ENCODE measurements around the gene FOXP1.

FOXP1 gene

DNA sequence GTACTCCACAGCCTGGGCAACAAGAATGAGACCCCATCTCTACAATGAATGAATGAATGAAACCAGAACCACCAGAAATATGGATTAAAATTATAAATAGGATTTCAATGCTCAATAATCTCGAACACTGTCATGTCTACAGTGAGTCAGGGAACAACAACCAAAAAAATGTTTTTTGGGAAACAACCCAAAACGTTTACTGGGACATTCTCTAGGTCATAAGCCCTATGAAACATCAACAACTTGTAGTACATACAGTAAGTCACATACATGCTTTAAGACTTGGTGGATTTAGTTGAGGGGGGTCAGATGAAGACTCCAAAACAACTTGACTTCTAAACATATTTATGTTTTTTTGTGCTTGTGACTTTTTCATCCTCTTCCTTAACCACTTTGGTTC lies 511.2 kb downstream of the FOXP1 start:
- TF ChIP-seq FOXP2 (optimal IDR thresholded peaks at IDR 0.05; ENCODE audit: borderline replicate concordance, extremely low read depth, extremely low read length, insufficient read depth) (no peak), SIN3A (IDR thresholded peaks at IDR 0.05; ENCODE audit: borderline replicate concordance, insufficient read depth, low read length) (no peak), POLR2AphosphoS5 (IDR thresholded peaks at IDR 0.05; ENCODE audit: low read depth, low read length) (no peak), TAF1 (IDR thresholded peaks at IDR 0.05; ENCODE audit: borderline replicate concordance, insufficient read depth, low read length) (no peak)
- TF ChIP-seq, protein P1, sequence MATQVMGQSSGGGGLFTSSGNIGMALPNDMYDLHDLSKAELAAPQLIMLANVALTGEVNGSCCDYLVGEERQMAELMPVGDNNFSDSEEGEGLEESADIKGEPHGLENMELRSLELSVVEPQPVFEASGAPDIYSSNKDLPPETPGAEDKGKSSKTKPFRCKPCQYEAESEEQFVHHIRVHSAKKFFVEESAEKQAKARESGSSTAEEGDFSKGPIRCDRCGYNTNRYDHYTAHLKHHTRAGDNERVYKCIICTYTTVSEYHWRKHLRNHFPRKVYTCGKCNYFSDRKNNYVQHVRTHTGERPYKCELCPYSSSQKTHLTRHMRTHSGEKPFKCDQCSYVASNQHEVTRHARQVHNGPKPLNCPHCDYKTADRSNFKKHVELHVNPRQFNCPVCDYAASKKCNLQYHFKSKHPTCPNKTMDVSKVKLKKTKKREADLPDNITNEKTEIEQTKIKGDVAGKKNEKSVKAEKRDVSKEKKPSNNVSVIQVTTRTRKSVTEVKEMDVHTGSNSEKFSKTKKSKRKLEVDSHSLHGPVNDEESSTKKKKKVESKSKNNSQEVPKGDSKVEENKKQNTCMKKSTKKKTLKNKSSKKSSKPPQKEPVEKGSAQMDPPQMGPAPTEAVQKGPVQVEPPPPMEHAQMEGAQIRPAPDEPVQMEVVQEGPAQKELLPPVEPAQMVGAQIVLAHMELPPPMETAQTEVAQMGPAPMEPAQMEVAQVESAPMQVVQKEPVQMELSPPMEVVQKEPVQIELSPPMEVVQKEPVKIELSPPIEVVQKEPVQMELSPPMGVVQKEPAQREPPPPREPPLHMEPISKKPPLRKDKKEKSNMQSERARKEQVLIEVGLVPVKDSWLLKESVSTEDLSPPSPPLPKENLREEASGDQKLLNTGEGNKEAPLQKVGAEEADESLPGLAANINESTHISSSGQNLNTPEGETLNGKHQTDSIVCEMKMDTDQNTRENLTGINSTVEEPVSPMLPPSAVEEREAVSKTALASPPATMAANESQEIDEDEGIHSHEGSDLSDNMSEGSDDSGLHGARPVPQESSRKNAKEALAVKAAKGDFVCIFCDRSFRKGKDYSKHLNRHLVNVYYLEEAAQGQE (IDR thresholded peaks at IDR 0.05; ENCODE audit: insufficient read depth in 1 of 2, low read depth in 2 of 2, low read length in 2 of 2) = no peak

DNA sequence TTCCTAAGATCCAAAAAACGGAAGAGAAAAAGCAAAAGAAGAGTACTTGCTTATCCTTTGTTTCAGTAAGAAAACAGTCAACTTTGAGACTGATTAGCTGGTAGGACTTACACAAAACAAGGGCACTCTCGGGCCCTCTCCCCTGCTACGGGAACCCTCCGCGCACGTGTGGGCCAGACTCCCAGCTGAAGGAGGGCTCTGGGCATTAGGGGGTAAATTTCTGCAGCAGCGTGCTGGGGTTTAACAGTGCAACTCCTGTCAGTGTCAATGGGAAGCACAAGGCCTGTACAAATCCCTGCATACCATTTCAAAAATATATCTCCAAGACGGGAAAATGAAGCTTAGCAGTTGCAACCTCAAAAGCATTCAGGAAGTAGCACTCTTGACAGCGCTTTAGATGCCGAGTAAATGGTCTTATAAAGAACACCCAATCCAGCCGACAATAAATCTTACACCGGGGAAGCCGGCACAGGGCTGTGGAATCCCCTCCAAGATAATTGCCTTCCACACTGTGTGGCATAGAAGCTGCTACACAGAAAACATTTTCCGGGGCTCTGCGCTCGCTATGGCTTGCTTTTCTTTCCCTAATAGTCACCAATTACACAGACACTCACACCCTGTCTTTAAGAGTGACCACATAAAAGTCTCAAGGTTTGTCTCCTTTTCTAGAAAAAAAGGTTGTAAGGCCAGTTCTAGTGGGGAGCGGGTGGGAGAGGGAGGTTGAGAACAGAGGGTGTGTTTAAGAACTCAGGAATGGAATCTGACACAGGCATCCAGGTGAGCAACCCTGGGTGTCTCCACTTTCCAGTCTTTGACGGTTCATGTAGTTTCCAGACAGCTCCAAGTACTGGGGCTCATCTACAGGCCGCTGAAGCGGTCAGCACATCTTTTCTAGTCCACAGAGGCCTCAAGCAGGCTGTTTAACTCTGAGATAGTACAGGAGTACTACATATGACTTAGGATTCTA lies 512.7 kb downstream of the FOXP1 start:
- TF ChIP-seq, protein P1 (IDR thresholded peaks at IDR 0.05; ENCODE audit: insufficient read depth in 1 of 2, low read depth in 2 of 2, low read length in 2 of 2) = no peak
- TF ChIP-seq POLR2AphosphoS5 (IDR thresholded peaks at IDR 0.05; ENCODE audit: low read depth, low read length) = no peak
- TF ChIP-seq FOXP2 (optimal IDR thresholded peaks at IDR 0.05; ENCODE audit: borderline replicate concordance, extremely low read depth, extremely low read length, insufficient read depth) = no peak
- no peak for TF ChIP-seq TAF1 (IDR thresholded peaks at IDR 0.05; ENCODE audit: borderline replicate concordance, insufficient read depth, low read length)
- no peak for TF ChIP-seq SIN3A (IDR thresholded peaks at IDR 0.05; ENCODE audit: borderline replicate concordance, insufficient read depth, low read length)

DNA sequence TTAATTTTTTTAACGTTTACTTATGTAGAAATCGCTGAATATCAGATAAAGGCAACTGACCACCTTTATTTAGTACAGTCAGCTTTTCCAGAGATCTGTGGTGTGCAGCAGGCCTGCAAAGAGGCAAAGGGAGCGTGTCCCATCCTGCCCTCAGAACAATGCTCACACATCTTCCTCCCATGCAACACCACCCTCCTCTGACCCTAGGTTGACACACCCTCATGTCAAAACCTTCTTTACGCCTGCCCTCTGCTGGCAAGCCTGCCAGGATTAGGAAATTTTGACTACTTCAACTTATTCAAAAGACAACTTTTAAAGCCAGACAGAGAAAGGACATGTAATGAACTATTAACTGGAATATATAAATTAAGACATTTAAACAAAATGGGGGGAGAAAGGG lies 513.7 kb downstream of the FOXP1 start:
- TF ChIP-seq FOXP2 (optimal IDR thresholded peaks at IDR 0.05; ENCODE audit: borderline replicate concordance, extremely low read depth, extremely low read length, insufficient read depth) (peak; percentile 32), SIN3A (IDR thresholded peaks at IDR 0.05; ENCODE audit: borderline replicate concordance, insufficient read depth, low read length) (no peak)

DNA sequence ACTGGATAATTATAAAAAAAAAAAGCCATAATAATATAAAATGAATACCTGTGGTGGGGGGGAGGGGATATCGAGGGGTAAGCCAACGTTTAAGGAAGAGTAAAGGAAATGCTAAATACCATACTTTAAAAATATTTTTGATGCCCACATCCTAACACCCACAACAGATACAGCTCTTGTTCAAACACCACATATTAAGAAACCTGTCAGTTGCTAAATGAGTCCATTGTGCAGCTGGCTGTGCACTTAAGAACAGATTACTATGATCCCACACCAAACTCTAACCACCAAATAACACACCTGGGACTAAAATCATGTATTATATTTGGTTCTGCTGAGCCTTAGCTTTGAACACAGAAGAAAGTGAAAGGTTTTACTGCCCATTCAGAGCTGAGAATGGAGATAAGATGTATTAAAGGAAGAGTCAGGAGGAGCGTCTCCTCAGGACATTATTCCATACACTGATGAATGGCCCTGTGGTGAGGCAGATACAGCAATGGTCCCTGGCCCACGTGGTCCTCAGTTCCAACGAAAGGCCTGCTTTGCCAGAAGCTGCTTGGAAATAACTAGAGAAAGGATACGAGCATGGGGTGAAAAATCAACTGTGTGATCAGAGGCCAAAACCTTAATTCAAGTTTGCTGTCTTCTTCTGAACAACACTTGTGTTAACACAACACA lies 515.4 kb downstream of the FOXP1 start:
- no peak for TF ChIP-seq SIN3A (IDR thresholded peaks at IDR 0.05; ENCODE audit: borderline replicate concordance, insufficient read depth, low read length)
- no peak for TF ChIP-seq POLR2AphosphoS5 (IDR thresholded peaks at IDR 0.05; ENCODE audit: low read depth, low read length)
- TF ChIP-seq, protein P1 (IDR thresholded peaks at IDR 0.05; ENCODE audit: insufficient read depth in 1 of 2, low read depth in 2 of 2, low read length in 2 of 2) = no peak
- TF ChIP-seq FOXP2 (optimal IDR thresholded peaks at IDR 0.05; ENCODE audit: borderline replicate concordance, extremely low read depth, extremely low read length, insufficient read depth) = no peak
- TF ChIP-seq TAF1 (IDR thresholded peaks at IDR 0.05; ENCODE audit: borderline replicate concordance, insufficient read depth, low read length) = no peak

DNA sequence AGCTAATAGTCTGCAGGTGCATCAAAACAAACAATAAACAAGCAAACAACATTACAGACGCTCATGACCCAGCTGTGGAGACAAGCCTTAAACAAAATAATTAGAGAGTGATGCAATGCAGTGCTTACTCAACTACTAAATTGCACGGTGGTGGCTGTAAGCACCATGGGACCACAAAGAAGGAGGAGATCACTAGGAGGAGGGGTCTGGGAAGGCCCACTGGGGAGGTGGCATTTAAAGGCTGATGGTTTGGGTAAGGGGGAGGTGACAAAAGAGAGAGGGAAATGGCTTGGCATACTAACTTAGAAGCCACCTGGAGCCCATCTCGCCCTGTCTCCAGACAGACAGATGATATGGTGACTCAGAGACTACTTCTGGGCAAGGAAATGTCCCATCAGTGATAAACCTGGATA lies 516.7 kb downstream of the FOXP1 start:
- peak; percentile 21 for TF ChIP-seq FOXP2 (optimal IDR thresholded peaks at IDR 0.05; ENCODE audit: borderline replicate concordance, extremely low read depth, extremely low read length, insufficient read depth)
- no peak for TF ChIP-seq POLR2AphosphoS5 (IDR thresholded peaks at IDR 0.05; ENCODE audit: low read depth, low read length)

GRCh38 chr3:71066356-71066755 lies 517.2 kb downstream of the FOXP1 start:
- no peak for TF ChIP-seq POLR2AphosphoS5 (IDR thresholded peaks at IDR 0.05; ENCODE audit: low read depth, low read length)
- TF ChIP-seq SIN3A (IDR thresholded peaks at IDR 0.05; ENCODE audit: borderline replicate concordance, insufficient read depth, low read length) = no peak
- TF ChIP-seq TAF1 (IDR thresholded peaks at IDR 0.05; ENCODE audit: borderline replicate concordance, insufficient read depth, low read length) = no peak
- TF ChIP-seq, protein P1 (IDR thresholded peaks at IDR 0.05; ENCODE audit: insufficient read depth in 1 of 2, low read depth in 2 of 2, low read length in 2 of 2) = no peak
- TF ChIP-seq FOXP2 (optimal IDR thresholded peaks at IDR 0.05; ENCODE audit: borderline replicate concordance, extremely low read depth, extremely low read length, insufficient read depth) = no peak
